WTC11 (cell line): Measurements from ENCODE around the gene FMC1. TPM values are rescaled to one million over a fixed set of nuclear protein-coding genes. Genes with fewer than 3 reads are reported as not detected.

Experiments used
- ATAC-seq: fragments of 200-7000 bp; cut with Tn5 transposase; 2 replicates; pipeline ENCODE4 v1.10.0; 2021; ENCODE audit warnings: mild to moderate bottlenecking, moderate library complexity
- CTCF ChIA-PET: fragments of 300-600 bp; sonication (Branson Sonifier 250); formaldehyde crosslinking; loops from one replicate; lab custom pipeline; 2021; ENCODE audit warnings: antibody characterized with exemption; lab: Charles Lee
- POLR2A ChIA-PET: fragments of 350-600 bp; sonication (Branson Sonifier 250); formaldehyde crosslinking; loops from one replicate; lab custom pipeline; 2021; ENCODE audit warnings: antibody characterized with exemption; lab: Charles Lee
- DNase-seq: peaks from one replicate; pipeline ENCODE4 v3.0.0; 2021; ENCODE audit warnings: low spot score
- H3K27ac Mint-ChIP-seq: 2 replicates; pipeline ENCODE4 v1.8.0; 2021; ENCODE audit warnings: mixed read lengths
- H3K27me3 Mint-ChIP-seq: 2 replicates; pipeline ENCODE4 v1.8.0; 2021; ENCODE audit warnings: low read depth, mild to moderate bottlenecking, moderate library complexity, mixed read lengths
- H3K36me3 Mint-ChIP-seq: 2 replicates; pipeline ENCODE4 v1.8.0; 2021; ENCODE audit warnings: mixed read lengths
- H3K4me1 Mint-ChIP-seq: 2 replicates; pipeline ENCODE4 v1.8.0; 2022; ENCODE audit warnings: mixed read lengths
- H3K4me3 Mint-ChIP-seq: 2 replicates; pipeline ENCODE4 v1.8.0; 2021; ENCODE audit warnings: mild to moderate bottlenecking, moderate library complexity, mixed read lengths
- H3K9me3 Mint-ChIP-seq: 2 replicates; pipeline ENCODE4 v1.8.0; 2021; ENCODE audit warnings: mixed read lengths
- AFF4 ChIP-seq: sonication (generic); formaldehyde crosslinking; IDR thresholded peaks from 2 replicates; pipeline ENCODE4 v1.8.1; 2023; ENCODE audit warnings: mild to moderate bottlenecking, missing genetic modification reagents, borderline replicate concordance
- ATF6 ChIP-seq: sonication (generic); formaldehyde crosslinking; IDR thresholded peaks from 2 replicates; pipeline ENCODE4 v1.8.1; 2023; ENCODE audit warnings: mild to moderate bottlenecking, missing genetic modification reagents
- CREM ChIP-seq: sonication (generic); formaldehyde crosslinking; IDR thresholded peaks from 2 replicates; pipeline ENCODE4 v1.8.1; 2022; ENCODE audit warnings: mild to moderate bottlenecking, missing genetic modification reagents, moderate library complexity
- EMX1 ChIP-seq: fragments of 250-450 bp; sonication (Bioruptor Pico); IDR thresholded peaks from 2 replicates; pipeline ENCODE4 v1.8.0; 2021; ENCODE audit warnings: mild to moderate bottlenecking
- FOXK1 ChIP-seq: sonication (generic); formaldehyde crosslinking; IDR thresholded peaks from 2 replicates; pipeline ENCODE4 v1.8.0; 2022; ENCODE audit warnings: mild to moderate bottlenecking, moderate library complexity, missing genetic modification reagents
- GRHL2 ChIP-seq: fragments of 250-450 bp; sonication (Bioruptor Pico); IDR thresholded peaks from 2 replicates; pipeline ENCODE4 v1.8.0; 2022; ENCODE audit warnings: mild to moderate bottlenecking, moderate library complexity; ENCODE audit not compliant: insufficient replicate concordance, severe bottlenecking
- MAX ChIP-seq: sonication (generic); formaldehyde crosslinking; IDR thresholded peaks from 2 replicates; pipeline ENCODE4 v1.8.0; 2022; ENCODE audit warnings: mild to moderate bottlenecking, missing genetic modification reagents
- MYBL2 ChIP-seq: sonication (generic); formaldehyde crosslinking; IDR thresholded peaks from 2 replicates; pipeline ENCODE4 v1.8.1; 2023; ENCODE audit warnings: mild to moderate bottlenecking, moderate library complexity, missing genetic modification reagents
- NR2C2 ChIP-seq: sonication (generic); formaldehyde crosslinking; IDR thresholded peaks from 2 replicates; pipeline ENCODE4 v1.8.0; 2022; ENCODE audit warnings: mild to moderate bottlenecking, missing genetic modification reagents
- OVOL2 ChIP-seq: fragments of 250-450 bp; sonication (Bioruptor Pico); IDR thresholded peaks from 2 replicates; pipeline ENCODE4 v1.9.0; 2021; ENCODE audit warnings: mild to moderate bottlenecking, borderline replicate concordance
- PRRX2 ChIP-seq: fragments of 250-450 bp; sonication (Bioruptor Pico); IDR thresholded peaks from 2 replicates; pipeline ENCODE4 v1.8.0; 2021; ENCODE audit warnings: mild to moderate bottlenecking
- RELA ChIP-seq: sonication (generic); formaldehyde crosslinking; IDR thresholded peaks from 2 replicates; pipeline ENCODE4 v1.8.1; 2022; ENCODE audit warnings: missing genetic modification reagents, mild to moderate bottlenecking, borderline replicate concordance
- RORB ChIP-seq: fragments of 250-450 bp; sonication (Bioruptor Pico); IDR thresholded peaks from 2 replicates; pipeline ENCODE4 v1.9.0; 2021; ENCODE audit warnings: mild to moderate bottlenecking
- TCF7 ChIP-seq: sonication (generic); formaldehyde crosslinking; IDR thresholded peaks from 2 replicates; pipeline ENCODE4 v1.8.0; 2022; ENCODE audit warnings: mild to moderate bottlenecking, low read depth, missing genetic modification reagents, moderate library complexity
- TP53 ChIP-seq: sonication (generic); formaldehyde crosslinking; IDR thresholded peaks from 2 replicates; pipeline ENCODE4 v1.8.1; 2023; ENCODE audit warnings: mild to moderate bottlenecking, missing genetic modification reagents
- ZNF121 ChIP-seq: sonication (generic); formaldehyde crosslinking; IDR thresholded peaks from 2 replicates; pipeline ENCODE4 v1.8.0; 2023; ENCODE audit warnings: missing genetic modification reagents
- ZNF232 ChIP-seq: sonication (generic); formaldehyde crosslinking; IDR thresholded peaks from 2 replicates; pipeline ENCODE4 v1.8.0; 2022; ENCODE audit warnings: mild to moderate bottlenecking, missing genetic modification reagents
- ZNF281 ChIP-seq: sonication (generic); formaldehyde crosslinking; IDR thresholded peaks from 2 replicates; pipeline ENCODE4 v1.8.0; 2023; ENCODE audit warnings: mild to moderate bottlenecking, missing genetic modification reagents
- total RNA-seq: library from RNA; stranded (reverse); gene quantifications from 3 replicates; pipeline ENCODE4 v1.2.3, GENCODE V29; 2021

FMC1 gene
- total RNA-seq, 1 experiment from 2014 or later = 16.3 TPM

- POLR2A ChIA-PET = no interaction called here
Observed at GRCh38 chr7:139389091-139389490, 48.0 kb downstream of the FMC1 start.

GRCh38 chr7:139389774-139390173 is 48.6 kb downstream of the FMC1 start:
- Mint-ChIP-seq H3K4me1 (no peaks in the 10 kb centered on the region), H3K9me3 (no peaks in the 10 kb centered on the region; the same call in 1 of the 2 replicates), H3K27ac (no peak overlapping the region), H3K36me3 (peaks cover 47% of the 10 kb centered on the region), H3K4me3 (no peak overlapping the region), H3K27me3 (no peaks in the 10 kb centered on the region)
- TF ChIP-seq CREM (CRISPR knock-in tag) (no peak), ZNF121 (CRISPR knock-in tag) (0 out of 2 replicates have a peak, but pooled peaks have one; percentile 19)
- ChIA-PET POLR2A (no interaction called here), CTCF (interaction anchor here (0.8 kb wide), 1 partner anchor 45 kb away, joined by 3 read pairs; no protein-coding TSS in a partner anchor)
- DNase-seq (no peak), ATAC-seq (no peak)

More at GRCh38 chr7:139389091-139389490, 48.0 kb downstream of the FMC1 start:
- no peak overlapping the region for H3K4me3 Mint-ChIP-seq
- no peaks in the 10 kb centered on the region for H3K27me3 Mint-ChIP-seq
- DNase-seq (no peak), ATAC-seq (no peak)
- no peaks in the 10 kb centered on the region for H3K4me1 Mint-ChIP-seq
- TF ChIP-seq RORB = no peak
- no peak for TF ChIP-seq RELA (CRISPR knock-in tag)
- TF ChIP-seq PRRX2 = no peak
- no peaks in the 10 kb centered on the region; the same call in 1 of the 2 replicates for H3K9me3 Mint-ChIP-seq
- H3K27ac Mint-ChIP-seq = no peak overlapping the region
- CTCF ChIA-PET = no interaction called here
- H3K36me3 Mint-ChIP-seq = peaks cover 50% of the 10 kb centered on the region

GRCh38 chr7:139393621-139394211 is 52.6 kb downstream of the FMC1 start:
- POLR2A ChIA-PET = no interaction called here
- DNase-seq (no peak), ATAC-seq (no peak)
- H3K27me3 Mint-ChIP-seq = no peaks in the 10 kb centered on the region
- no peak overlapping the region for H3K4me3 Mint-ChIP-seq
- no peaks in the 10 kb centered on the region for H3K9me3 Mint-ChIP-seq
- TF ChIP-seq TCF7 (CRISPR knock-in tag) (no peak), MAX (CRISPR knock-in tag) (no peak)
- CTCF ChIA-PET = interaction anchor here (0.5 kb wide), 1 partner anchor 73 kb away, joined by 3 read pairs; no protein-coding TSS in a partner anchor
- H3K27ac Mint-ChIP-seq = peak overlapping the region; percentile 33; the same call in 1 of the 2 replicates
- H3K4me1 Mint-ChIP-seq = no peaks in the 10 kb centered on the region
- H3K36me3 Mint-ChIP-seq = peaks cover 38% of the 10 kb centered on the region

- H3K4me1 Mint-ChIP-seq = no peaks in the 10 kb centered on the region
- no peaks in the 10 kb centered on the region for H3K27me3 Mint-ChIP-seq
- H3K27ac Mint-ChIP-seq = peak overlapping the region; percentile 17
- H3K36me3 Mint-ChIP-seq = peaks cover 36% of the 10 kb centered on the region
- no peak overlapping the region for H3K4me3 Mint-ChIP-seq
- TF ChIP-seq ZNF281 (CRISPR knock-in tag) (no peak), GRHL2 (CRISPR knock-in tag) (no peak), NR2C2 (no peak), EMX1 (CRISPR knock-in tag) (no peak), TP53 (CRISPR knock-in tag) (no peak), ATF6 (CRISPR knock-in tag) (no peak), AFF4 (CRISPR knock-in tag) (no peak), MYBL2 (no peak), ZNF232 (CRISPR knock-in tag) (no peak), OVOL2 (no peak), FOXK1 (CRISPR knock-in tag) (no peak)
- ATAC-seq (no peak), DNase-seq (no peak)
- H3K9me3 Mint-ChIP-seq = no peaks in the 10 kb centered on the region
- POLR2A ChIA-PET = interaction anchor here (0.6 kb wide), 1 partner anchor 726 kb away, joined by 3 read pairs; no protein-coding TSS in a partner anchor
- CTCF ChIA-PET = interaction anchor here (0.5 to 2.0 kb wide), 2 partner anchors 40 to 51 kb away, joined by 3 to 8 read pairs; no protein-coding TSS in a partner anchor
Observed at GRCh38 chr7:139394540-139394939, 53.4 kb downstream of the FMC1 start.
